ENCODE measurements around the gene RPP14.

Gene RPP14

DNA sequence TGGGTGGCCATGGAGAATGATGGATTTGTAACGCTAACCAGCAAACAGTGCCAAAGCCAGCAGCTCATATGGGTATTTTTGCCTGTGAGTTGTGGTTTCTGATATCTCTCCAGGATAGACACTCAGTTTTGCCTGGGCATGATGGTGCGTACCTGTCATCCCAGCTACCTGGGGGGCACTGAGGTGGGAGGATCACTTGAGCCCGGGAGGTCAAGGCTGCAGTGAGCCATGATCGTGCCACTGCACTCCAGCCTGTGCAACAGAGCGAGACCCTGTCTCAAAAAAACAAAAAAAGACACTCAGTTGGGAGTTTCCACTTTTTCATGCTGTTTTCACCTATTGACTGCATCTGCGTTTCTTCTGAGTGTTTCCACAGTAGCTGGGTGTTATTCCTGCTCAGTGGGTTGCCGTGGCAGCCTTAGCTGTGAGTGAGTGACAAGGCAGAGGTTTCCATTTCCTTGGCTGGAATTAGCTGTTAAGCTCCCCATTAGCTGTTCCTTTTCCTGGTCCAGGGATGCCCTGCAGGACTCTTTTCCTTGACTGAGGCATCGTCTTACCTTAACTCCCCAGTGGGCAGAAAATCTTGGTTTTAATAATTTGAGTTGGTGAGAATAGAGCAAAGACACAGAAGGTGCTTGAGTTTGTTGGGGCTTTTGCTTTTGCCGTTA, 14.2 kb upstream of the RPP14 start:
- in situ Hi-C loops (cut with MboI; ENCODE audit: low sequenced_read_pairs) = no loop called here

DNA sequence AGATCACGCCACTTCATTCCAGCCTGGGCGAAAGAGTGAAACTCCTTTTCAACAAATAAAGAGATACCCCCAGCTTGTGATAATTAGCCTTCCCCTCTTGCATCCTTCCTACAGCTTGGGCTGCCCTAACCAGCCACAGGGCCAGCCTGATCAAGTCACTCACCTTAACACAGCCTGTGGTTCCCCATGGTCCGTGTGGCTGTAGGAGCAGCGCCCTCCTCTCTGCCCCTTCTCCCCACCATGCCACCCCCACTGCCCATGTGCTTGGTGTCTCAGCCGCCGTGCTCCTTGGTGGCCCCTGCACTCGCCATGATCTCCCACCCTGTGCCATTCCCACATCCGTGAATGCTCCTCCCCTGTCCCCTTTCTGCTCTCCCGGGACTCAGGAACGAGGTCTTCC, 13.2 kb upstream of the RPP14 start:
- in situ Hi-C loops (cut with MboI; ENCODE audit: low sequenced_read_pairs) = no loop called here

GRCh38 chr3:58293516-58293915, 12.5 kb upstream of the RPP14 start:
- in situ Hi-C loops (cut with MboI; ENCODE audit: low sequenced_read_pairs) = no loop called here

- in situ Hi-C loops (cut with MboI; ENCODE audit: low sequenced_read_pairs) = no loop called here
These were observed 9.8 kb upstream of the RPP14 start for GRCh38 chr3:58296269-58296668.

- in situ Hi-C loops (cut with MboI; ENCODE audit: low sequenced_read_pairs) = no loop called here
These were observed 9.2 kb upstream of the RPP14 start for GRCh38 chr3:58296843-58297242.

DNA sequence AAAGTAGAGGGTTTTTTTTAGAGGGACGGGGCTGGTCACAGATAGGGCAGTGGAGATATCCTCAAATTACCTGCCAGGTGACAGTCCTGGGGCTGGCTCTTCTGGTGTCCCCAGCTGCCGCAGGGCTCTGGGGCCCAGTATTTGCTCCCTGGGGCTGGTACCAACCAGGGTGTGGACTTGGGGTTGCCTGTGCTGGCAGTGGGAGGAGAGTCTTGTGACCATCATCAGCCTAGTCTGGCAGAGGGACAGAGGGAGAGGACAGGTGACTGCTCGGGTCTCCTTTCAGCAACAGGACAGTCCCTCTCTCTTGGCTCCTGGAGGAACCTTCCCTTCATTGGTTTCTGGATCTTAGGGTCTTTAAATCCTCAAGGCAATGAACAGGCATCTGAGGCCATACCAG, 7.9 kb upstream of the RPP14 start:
- in situ Hi-C loops (cut with MboI; ENCODE audit: low sequenced_read_pairs) = no loop called here

DNA sequence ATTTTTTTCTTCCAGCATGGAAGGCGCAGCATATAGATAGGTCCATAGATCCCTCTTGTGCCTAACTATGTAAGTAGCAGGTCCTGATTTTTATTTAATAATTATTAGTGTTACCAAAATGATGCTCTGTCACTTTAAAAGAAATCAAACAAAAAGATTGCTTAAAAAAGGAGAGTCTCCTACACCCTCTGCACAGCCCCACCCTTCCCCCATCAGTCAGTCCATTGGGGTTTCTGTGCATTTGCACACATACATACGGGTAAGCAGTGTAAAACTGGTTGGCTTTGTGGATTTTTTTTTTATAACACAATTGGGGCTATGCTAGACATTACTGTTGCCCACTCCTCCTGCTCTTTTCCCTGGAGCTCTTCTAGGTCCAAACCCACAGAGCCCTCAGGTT, 7.0 kb upstream of the RPP14 start:
- in situ Hi-C loops (cut with MboI; ENCODE audit: low sequenced_read_pairs) = no loop called here

- in situ Hi-C loops (cut with MboI; ENCODE audit: low sequenced_read_pairs) = no loop called here
These were observed 6.1 kb upstream of the RPP14 start for GRCh38 chr3:58299839-58300516.

DNA sequence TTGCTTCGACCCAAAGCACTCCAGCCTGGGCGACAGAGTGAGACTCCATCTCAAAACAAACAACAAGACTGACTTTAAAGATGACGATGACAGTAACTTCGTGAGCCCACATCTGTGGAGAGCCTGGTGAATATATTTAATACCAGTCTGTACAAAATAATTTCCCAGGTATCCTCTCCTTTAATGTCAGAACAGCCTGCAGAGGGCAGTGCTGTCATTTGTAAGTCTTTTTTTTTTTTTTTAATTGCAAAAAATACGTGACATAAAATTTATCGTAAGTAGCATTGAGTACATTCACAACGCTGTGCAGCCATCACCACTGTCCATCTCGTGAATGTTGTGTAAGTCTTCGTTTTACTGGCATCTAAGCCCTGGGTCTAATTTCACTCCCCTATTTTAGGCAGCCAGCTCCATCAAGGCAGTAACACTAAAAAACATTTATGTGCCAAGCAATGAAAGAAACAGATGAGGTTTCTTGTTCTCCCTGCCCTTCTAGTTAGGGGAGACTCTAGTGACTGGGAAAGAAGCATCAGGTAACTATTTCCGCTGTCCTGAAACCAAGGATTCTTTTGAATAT, 1.7 kb downstream of the RPP14 start:
- in situ Hi-C loops (cut with MboI; ENCODE audit: low sequenced_read_pairs) = no loop called here

GRCh38 chr3:58308728-58309127, 2.7 kb downstream of the RPP14 start:
- in situ Hi-C loops (cut with MboI; ENCODE audit: low sequenced_read_pairs) = no loop called here

GRCh38 chr3:58317811-58318210, 11.8 kb downstream of the RPP14 start:
- in situ Hi-C loops (cut with MboI; ENCODE audit: low sequenced_read_pairs) = loop anchor here (10.0 kb wide), 1 partner anchor 217 kb away; the partner anchor contains the start of gene ACOX2

DNA sequence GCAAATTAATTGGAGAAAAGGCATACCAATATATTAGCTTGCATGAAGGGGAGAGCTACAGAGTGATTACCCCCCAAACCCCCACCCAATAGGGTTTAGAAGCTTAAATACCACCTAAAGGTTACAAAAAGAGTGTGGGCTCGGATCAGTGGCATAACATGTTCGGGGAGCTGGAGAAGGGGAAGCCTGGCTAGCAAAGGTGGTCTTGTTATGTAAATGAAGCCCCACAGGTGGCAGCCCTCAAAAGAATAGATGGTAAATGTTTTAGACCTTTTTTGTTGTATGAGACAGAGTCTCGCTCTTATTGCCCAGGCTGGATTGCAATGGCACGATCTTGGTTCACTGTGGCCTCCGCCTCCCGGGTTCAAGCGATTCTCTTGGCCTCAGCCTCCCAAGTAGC, 15.7 kb downstream of the RPP14 start:
- in situ Hi-C loops (cut with MboI; ENCODE audit: low sequenced_read_pairs) = no loop called here

DNA sequence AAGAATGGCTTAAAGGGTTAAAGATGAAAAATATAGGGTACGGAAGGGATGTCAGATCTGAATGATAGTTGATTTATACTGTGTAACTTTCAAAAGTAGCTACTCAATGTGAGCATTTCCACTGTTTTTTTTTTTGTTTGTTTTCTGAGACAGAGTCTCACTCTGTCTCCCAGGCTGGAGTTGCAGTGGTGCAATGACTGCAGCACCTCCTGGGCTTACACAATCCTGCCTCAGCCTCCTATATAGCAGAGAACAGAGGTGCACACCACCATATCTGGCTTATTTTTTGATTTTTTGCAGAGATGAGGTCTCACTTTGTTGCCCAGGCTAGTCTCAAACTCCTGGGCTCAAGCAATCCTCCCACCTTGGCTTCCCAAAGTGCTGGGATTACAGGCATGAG, 16.7 kb downstream of the RPP14 start:
- in situ Hi-C loops (cut with MboI; ENCODE audit: low sequenced_read_pairs) = no loop called here

DNA sequence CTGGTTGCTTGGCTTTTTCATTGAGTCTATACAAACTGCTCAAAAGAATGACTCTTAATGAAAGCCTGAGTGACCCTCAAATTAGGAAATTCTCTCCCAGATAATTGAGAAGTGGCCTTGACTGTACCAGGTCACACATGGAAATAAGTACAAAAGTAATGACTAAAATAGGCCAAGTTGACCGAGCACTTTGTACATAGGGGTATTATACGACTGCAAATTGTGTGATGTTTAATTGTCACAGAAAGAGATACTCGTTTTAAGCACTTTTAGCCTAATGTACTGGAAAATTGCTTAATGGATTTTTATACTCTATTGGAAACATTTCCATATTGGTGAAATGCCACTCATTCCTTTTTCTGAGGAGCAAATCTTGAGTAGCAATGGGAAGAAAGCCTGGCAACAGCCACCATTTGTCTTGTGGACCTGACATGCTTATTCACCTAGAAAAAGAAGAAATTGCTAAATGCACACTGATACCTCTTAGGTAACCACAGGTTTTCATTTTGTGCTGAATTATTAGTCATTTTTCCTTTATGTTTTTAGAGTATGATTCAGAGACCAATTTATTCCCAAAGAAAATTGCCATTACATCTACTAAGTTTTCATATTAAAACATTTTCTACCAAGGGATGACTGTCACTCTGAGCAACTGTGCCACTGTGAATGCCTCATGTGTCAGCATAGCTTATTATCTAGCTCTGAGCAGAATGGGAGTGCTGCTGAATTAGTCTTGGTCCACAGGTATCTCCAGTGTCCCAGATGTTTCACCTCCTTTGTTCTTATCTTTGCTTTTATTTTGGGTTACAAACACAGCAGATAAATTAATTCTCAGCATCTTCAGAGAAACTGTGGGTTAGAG, 17.7 kb downstream of the RPP14 start:
- in situ Hi-C loops (cut with MboI; ENCODE audit: low sequenced_read_pairs) = no loop called here

GRCh38 chr3:58324391-58325390, 18.6 kb downstream of the RPP14 start:
- in situ Hi-C loops (cut with MboI; ENCODE audit: low sequenced_read_pairs) = no loop called here

- in situ Hi-C loops (cut with MboI; ENCODE audit: low sequenced_read_pairs) = no loop called here
These were observed 19.5 kb downstream of the RPP14 start for GRCh38 chr3:58325525-58325992.

- in situ Hi-C loops (cut with MboI; ENCODE audit: low sequenced_read_pairs) = no loop called here
These were observed 20.3 kb downstream of the RPP14 start for GRCh38 chr3:58326267-58326900.

DNA sequence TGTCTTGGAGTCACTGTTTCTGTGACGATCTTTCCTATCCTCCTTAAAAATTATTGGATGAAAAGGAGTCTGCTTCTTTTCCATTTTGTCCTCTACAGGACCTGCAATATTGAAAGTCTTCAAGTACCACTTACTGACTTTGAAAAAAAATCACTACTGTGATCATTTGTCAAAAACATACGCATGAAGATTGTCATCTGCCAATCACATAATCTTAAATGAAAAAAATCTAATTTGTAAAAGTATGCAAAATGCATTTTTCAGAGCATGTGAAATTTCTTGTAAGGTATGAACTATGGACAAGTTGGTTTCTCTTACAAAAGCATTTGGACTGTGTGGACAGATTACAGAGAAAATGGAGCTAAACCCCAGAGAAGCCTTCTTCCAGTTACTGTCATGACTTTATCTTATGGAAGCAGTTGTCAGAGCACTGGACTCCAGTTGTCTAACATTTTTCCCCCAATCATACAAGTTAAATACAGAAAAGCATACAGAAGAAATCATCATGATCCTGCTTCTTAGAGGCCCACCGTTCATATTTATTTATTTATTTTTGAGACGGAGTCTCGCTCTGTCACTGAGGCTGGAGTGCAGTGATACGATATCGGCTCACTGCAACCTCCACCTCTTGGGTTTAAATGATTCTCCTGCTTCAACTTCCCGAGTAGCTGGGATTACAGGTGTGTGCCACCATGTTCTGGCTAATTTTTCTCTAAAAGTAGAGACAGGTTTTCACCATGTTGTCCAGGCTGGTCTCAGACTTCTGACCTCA, 23.3 kb downstream of the RPP14 start:
- in situ Hi-C loops (cut with MboI; ENCODE audit: low sequenced_read_pairs) = no loop called here

- in situ Hi-C loops (cut with MboI; ENCODE audit: low sequenced_read_pairs) = no loop called here
These were observed 23.9 kb downstream of the RPP14 start for GRCh38 chr3:58329922-58330413.
